ES-I3 (cell line): ENCODE data around the gene PDIA4.
"Not testable (repeated sequence)": the region's sequence is repeated elsewhere in the genome, so short reads cannot be mapped to it uniquely, and the experiment has no call there.

Source experiments
- H3K36me3 ChIP-seq: 2 replicates; pipeline ENCODE4 v1.6.1; 2013; ENCODE audit warnings: mild to moderate bottlenecking, low read length, control low read depth, moderate library complexity; ENCODE audit not compliant: insufficient read depth
- H3K4me1 ChIP-seq: 2 replicates; pipeline ENCODE4 v1.6.1; 2013; ENCODE audit warnings: mild to moderate bottlenecking, control low read depth, low read length; ENCODE audit not compliant: insufficient read depth
- H3K9ac ChIP-seq: 2 replicates; pipeline ENCODE4 v1.6.1; 2013; ENCODE audit warnings: low read depth, mild to moderate bottlenecking, low read length, moderate library complexity
- H3K9me3 ChIP-seq: 2 replicates; pipeline ENCODE4 v1.6.1; 2013; ENCODE audit warnings: mild to moderate bottlenecking, low read length, moderate library complexity; ENCODE audit not compliant: control insufficient read depth, insufficient read depth

Gene PDIA4

GRCh38 chr7:149053384-149053783 lies 25.1 kb upstream of the PDIA4 start:
- Histone ChIP-seq H3K9me3 (peaks cover 2% of the 10 kb centered on the region; the same call in 1 of the 2 replicates), H3K9ac (no peak overlapping the region), H3K36me3 (no peaks in the 10 kb centered on the region), H3K4me1 (no peaks in the 10 kb centered on the region)

- no peaks in the 10 kb centered on the region for H3K4me1 ChIP-seq
- peaks cover 2% of the 10 kb centered on the region; the same call in 1 of the 2 replicates for H3K9me3 ChIP-seq
- H3K36me3 ChIP-seq, result no peaks in the 10 kb centered on the region
- H3K9ac ChIP-seq, result no peak overlapping the region
These were observed 22.6 kb upstream of the PDIA4 start for GRCh38 chr7:149050941-149051340.

GRCh38 chr7:149048805-149049204 lies 20.5 kb upstream of the PDIA4 start:
- Histone ChIP-seq H3K36me3 (no peaks in the 10 kb centered on the region), H3K9me3 (peaks cover 2% of the 10 kb centered on the region; the same call in 1 of the 2 replicates), H3K4me1 (no peaks in the 10 kb centered on the region), H3K9ac (no peak overlapping the region)

- H3K9ac ChIP-seq, result no peak overlapping the region
- peaks cover 2% of the 10 kb centered on the region; the same call in 1 of the 2 replicates for H3K9me3 ChIP-seq
- no peaks in the 10 kb centered on the region for H3K4me1 ChIP-seq
- H3K36me3 ChIP-seq, result no peaks in the 10 kb centered on the region
These were observed 18.1 kb upstream of the PDIA4 start for GRCh38 chr7:149046416-149046815.

GRCh38 chr7:149043936-149044335 lies 15.6 kb upstream of the PDIA4 start:
- no peaks in the 10 kb centered on the region for H3K36me3 ChIP-seq
- H3K4me1 ChIP-seq, result no peaks in the 10 kb centered on the region
- H3K9me3 ChIP-seq, result peaks cover under 1% of the 10 kb centered on the region; the same call in 1 of the 2 replicates
- no peak overlapping the region for H3K9ac ChIP-seq

GRCh38 chr7:149041350-149041749 lies 13.0 kb upstream of the PDIA4 start:
- Histone ChIP-seq H3K9me3 (0 out of 2 replicates have a peak, but pooled peaks cover 5% of the 10 kb centered on the region), H3K9ac (no peak overlapping the region), H3K36me3 (no peaks in the 10 kb centered on the region), H3K4me1 (no peaks in the 10 kb centered on the region)

- H3K36me3 ChIP-seq, H3K4me1 ChIP-seq, H3K9me3 ChIP-seq, H3K9ac ChIP-seq: not testable (repeated sequence)
These were observed 10.3 kb upstream of the PDIA4 start for GRCh38 chr7:149038641-149039040.

- Histone ChIP-seq H3K9ac (no peak overlapping the region), H3K36me3 (no peaks in the 10 kb centered on the region), H3K9me3 (0 out of 2 replicates have a peak, but pooled peaks cover 5% of the 10 kb centered on the region), H3K4me1 (no peaks in the 10 kb centered on the region)
These were observed 8.4 kb upstream of the PDIA4 start for GRCh38 chr7:149036676-149037075.

- no peaks in the 10 kb centered on the region; the same call in 1 of the 2 replicates for H3K4me1 ChIP-seq
These were observed 3.1 kb upstream of the PDIA4 start for GRCh38 chr7:149031353-149031910.

GRCh38 chr7:149030439-149030838 lies 2.1 kb upstream of the PDIA4 start:
- H3K9me3 ChIP-seq, H3K36me3 ChIP-seq: not testable (repeated sequence)

More at GRCh38 chr7:149031353-149031910, 3.1 kb upstream of the PDIA4 start:
- Histone ChIP-seq H3K9ac (no peak overlapping the region), H3K36me3 (no peaks in the 10 kb centered on the region), H3K9me3 (no peaks in the 10 kb centered on the region)

GRCh38 chr7:149027611-149028345 lies 527 bp downstream of the PDIA4 start:
- Histone ChIP-seq H3K4me1 (peaks cover 23% of the 10 kb centered on the region), H3K9me3 (no peaks in the 10 kb centered on the region), H3K36me3 (peaks cover 4% of the 10 kb centered on the region; the same call in 1 of the 2 replicates), H3K9ac (peak overlapping the region; percentile 92)

More at GRCh38 chr7:149030439-149030838, 2.1 kb upstream of the PDIA4 start:
- H3K4me1 ChIP-seq, H3K9ac ChIP-seq: not testable (repeated sequence)

- no peaks in the 10 kb centered on the region for H3K9me3 ChIP-seq
- H3K9ac ChIP-seq, result peak overlapping the region; percentile 92
- peaks cover 4% of the 10 kb centered on the region; the same call in 1 of the 2 replicates for H3K36me3 ChIP-seq
- peaks cover 30% of the 10 kb centered on the region for H3K4me1 ChIP-seq
These were observed 1.2 kb downstream of the PDIA4 start for GRCh38 chr7:149027055-149027454.

GRCh38 chr7:149023662-149024061 lies 4.6 kb downstream of the PDIA4 start:
- Histone ChIP-seq H3K9ac (no peak overlapping the region), H3K36me3 (peaks cover 14% of the 10 kb centered on the region), H3K4me1 (peaks cover 35% of the 10 kb centered on the region), H3K9me3 (no peaks in the 10 kb centered on the region)

GRCh38 chr7:149022756-149023360 lies 5.4 kb downstream of the PDIA4 start:
- Histone ChIP-seq H3K4me1 (peaks cover 35% of the 10 kb centered on the region), H3K36me3 (peaks cover 14% of the 10 kb centered on the region), H3K9me3 (no peaks in the 10 kb centered on the region), H3K9ac (no peak overlapping the region)

- Histone ChIP-seq H3K9me3 (no peaks in the 10 kb centered on the region), H3K36me3 (peaks cover 17% of the 10 kb centered on the region), H3K4me1 (peaks cover 35% of the 10 kb centered on the region), H3K9ac (no peak overlapping the region)
These were observed 6.6 kb downstream of the PDIA4 start for GRCh38 chr7:149021725-149022062.
